NCI-H2107 (cell line): ENCODE results near the gene CDKL5.
"Not testable (repeated sequence)": the region's sequence is repeated elsewhere in the genome, so short reads cannot be mapped to it uniquely, and the experiment has no call there.

Experiments
- DNase-seq: peaks from one replicate; lab custom pipeline; 2025; lab: John Stamatoyannopoulos, UW

The CDKL5 gene

DNA sequence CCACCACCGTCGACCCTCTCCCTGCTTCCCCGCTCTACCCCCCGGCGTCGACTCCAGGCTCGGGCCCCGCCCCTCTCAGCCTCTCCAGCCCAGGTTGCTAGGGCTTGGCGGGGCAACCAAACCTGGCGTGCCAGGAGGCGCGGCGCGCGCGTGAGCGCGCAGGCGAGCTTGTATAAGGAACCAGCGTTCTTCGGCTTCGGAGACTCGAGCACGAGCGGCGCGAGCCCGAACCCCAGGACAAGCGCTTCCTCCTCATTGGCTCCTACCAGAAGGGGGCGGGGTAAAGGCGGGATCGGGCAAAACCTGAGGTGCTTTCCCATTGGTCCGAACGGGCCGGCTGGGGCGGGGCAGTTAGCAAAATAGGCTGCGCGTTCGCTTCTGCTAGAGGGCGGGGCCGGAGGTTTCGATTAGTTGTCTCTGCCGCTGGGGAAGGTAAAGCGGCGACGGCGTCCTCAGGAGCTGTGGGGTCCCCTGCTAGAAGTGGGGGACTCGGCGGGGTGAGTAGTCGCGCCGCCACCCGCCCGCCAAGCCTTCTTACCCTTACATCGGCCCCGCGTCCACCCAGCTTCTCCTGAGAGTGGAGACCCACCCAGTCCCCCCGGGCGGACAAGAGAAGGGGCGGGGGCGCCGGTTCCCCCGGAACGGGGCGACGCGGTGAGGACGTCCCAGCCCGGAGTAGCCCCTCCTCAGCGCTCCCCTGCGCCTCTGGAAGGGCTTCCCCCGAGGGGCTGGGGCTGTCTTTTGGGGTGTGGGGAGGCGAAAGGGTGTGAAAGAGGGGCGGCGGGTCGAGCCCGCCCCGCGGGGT lies at the start of gene CDKL5:
TSS of gene CDKL5 (plus strand) at position 410 of the 805 bp plus-strand sequence. CDS start 81,489 bp downstream, outside the sequence.
- peak; percentile 96 for DNase-seq

DNA sequence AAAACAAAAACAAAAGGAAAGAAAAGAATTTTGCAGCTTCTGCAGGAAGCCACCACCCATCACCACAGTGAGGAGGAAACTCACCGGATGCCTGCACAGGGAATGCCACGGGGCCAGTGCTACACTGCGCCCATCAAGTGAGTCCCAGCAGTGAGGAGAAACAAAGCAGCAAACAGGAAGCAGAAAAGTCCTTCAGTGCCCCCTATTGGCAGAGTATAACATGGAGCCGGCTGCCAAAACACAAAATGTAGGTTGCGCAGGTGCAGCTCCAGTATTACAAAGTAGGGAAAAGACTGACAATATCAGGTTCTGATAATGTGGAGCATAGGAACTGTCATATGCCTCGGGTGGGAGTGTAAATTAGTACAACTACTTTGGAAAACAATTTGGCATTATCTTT lies 47.6 kb upstream of the CDKL5 start:
- DNase-seq: peak; percentile 49

DNA sequence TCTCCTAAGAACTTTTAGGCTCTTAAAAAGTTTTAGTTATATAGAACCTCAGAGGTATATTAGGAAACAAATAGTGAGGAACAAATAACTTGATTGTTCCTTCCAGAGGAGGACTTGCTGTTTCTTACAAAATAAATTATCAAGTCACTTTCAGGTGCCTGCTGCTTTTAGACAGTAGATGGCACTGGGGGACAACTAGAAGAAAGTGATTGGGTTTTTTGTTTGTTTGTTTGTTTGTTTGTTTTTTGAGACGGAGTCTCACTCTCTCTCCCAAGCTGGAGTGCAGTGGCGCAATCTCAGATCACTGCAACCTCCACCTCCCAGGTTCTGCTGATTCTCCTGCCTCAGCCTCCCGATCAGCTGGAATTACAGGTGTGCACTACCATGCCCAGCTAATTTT lies 35.4 kb upstream of the CDKL5 start:
- DNase-seq: no peak

DNA sequence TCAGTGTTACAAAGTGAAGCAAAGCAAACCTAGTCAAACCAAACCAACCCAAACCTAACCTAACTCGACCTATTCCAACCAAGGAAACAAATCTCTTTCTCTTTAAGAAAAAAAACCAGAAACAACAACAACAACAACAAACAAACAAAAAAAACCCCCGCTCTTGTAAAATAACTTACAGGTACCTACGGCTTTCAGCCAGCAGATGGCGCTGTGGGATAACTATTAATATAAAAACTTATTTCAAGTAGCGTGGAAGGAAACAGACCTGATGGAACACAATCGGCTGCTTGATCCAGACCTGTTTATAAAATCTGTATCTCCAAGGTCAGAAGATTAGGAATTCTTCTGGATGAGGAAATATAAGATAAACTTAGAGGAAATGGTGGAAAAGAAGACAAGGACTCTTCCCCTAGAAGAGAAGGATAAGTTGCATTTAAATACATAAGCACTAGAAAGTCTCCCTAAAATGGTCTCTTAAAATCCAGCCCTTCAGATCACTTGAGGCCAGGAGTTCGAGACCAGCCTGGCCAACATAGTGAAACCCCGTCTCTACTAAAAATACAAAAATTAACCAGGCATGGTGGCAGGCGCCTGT lies 34.4 kb upstream of the CDKL5 start:
- peak; percentile 42 for DNase-seq

DNA sequence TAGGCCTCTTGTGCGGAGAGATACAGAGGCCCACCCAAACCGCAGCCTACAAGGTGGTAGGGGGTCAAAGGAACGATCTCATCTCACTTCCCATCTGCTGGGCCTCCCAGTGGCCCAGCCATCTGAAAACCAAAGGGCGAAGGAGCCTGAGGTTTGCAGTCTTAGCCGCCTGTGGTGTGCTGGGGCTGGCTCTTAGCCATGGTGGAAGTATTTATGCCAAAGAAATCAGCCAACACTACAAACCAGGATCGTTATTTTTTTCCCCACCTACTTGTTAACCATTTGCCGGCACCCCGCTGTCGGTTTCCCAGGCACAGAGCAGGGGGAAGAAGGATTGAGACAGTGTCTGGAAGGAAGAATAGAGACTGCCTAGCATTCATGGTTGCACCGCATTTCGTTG lies 30.9 kb upstream of the CDKL5 start:
- DNase-seq: no peak

DNA sequence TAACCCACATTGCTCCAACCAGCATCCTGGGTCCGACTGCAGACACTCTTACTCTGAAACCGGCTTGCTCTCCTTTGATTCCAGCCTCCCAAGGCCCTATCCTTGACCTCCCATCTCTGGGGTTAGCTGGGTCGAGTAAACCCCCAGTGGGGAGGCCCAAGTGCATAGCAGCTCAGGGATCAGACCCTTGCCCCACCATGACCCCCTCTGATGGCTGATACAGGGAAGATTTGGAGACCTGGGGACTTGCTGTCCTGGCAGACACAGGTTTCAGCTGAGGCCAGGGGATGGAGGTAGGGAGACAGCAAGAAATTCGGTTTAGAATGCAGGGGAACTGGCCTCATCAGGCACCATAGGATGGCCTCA lies 23.6 kb upstream of the CDKL5 start:
- no peak for DNase-seq

DNA sequence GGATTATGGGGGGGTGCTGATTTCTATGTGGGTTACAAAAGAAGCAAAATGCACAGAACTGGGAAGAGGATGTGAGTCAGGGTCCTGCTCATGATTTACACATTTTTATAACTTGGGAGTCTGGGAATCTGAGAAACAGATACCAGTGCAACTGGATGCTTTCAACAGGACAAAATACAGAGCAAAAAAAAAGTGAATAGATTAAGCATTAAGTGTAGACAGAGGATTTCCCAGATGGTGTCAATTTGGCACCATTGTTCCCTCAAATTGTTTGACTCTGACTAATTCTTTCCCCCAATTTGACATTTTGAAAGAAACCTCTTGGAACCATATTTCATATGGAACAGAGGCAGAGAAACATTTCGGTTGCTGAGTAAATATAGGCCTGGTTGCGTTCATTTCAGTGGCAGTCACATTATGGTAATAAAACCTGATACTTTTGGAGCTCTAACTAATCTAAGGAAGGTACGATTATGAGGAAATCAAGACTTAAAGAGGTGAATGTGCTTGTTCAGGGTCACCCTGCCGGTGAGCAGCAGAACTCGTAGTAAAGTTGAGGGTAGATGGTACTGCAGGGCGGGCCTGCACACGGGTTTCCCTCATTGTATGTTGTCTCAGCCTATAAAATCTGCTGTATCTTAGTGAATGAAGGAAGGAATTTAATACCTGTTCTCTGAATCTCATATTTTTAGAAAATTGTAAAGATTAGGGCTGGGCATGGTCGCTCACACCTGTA lies 18.7 kb upstream of the CDKL5 start:
- DNase-seq: no peak

DNA sequence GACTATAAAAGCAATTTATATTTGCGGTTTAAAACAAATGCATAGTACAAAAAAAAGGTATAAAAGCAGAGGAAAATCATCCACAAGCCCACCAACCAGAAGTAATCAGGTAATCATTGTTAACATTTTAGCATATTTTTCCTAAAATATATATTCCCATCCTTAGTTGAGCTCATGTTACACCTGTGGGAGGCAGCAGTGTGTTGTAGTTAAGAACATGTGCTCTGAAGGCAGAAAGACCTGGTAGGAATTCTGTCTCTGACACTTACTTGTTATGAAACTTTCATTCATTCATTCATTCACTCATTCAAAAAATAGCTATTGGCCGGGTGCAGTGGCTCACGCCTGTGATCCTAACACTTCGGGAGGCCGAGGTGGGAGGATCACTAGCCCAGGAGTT lies 15.4 kb upstream of the CDKL5 start:
- no peak for DNase-seq

DNA sequence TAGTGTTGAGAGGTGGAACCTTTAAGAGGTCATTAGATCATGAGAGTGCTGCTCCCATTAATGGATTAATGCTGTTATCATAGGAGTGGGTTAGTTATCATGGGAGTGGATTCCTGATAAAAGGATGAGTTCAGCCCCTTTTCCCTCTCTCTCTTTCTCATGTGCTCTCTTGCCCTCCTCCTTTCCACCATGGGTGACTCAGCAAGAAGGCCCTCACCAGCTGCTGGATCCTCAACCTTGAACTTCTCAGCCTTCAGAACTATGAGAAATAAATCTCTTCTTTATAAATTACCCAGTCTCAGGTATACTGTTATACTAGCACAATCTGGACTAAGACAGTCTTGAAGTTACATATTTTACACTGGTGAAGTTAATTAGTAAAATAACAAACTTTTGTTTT lies 10.0 kb upstream of the CDKL5 start:
- DNase-seq: no peak

DNA sequence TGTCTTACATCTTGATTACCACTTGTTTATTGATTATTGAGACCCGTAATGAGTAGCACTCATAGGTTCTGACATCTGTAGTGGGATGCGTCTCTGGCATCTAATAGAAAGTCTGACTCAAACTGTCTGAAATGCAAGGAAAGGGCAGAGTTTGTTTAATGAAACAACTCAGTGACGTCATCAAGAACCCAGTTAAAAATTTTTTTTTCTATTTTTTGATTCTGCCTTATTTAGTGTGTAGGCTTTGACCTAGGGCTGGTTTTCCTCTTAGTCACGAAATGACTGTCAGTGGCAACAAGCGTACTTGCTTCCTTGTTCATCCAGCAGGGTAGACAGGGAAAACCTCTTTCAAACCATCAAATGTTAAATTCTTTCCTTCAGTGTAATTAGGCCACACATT lies 3.1 kb upstream of the CDKL5 start:
- no peak for DNase-seq

DNA sequence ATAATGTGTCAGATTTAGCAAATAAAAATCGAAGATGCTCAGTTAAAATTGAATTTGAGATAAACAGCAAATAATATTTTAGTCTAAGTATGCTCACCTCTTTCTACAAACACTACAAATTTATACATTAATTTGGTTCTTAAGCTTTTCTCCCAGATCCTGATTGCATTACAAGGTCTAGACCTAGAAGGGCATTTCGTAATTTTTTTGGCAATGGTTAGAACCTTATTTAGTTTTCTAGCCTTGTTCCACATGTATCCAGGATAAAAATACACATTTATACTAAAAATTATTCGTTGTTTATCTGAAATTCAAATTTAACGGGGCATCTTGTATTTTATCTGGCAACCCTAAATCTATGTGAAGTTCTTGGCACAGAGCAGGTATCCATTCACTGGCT lies 2.5 kb upstream of the CDKL5 start:
- no peak for DNase-seq

DNA sequence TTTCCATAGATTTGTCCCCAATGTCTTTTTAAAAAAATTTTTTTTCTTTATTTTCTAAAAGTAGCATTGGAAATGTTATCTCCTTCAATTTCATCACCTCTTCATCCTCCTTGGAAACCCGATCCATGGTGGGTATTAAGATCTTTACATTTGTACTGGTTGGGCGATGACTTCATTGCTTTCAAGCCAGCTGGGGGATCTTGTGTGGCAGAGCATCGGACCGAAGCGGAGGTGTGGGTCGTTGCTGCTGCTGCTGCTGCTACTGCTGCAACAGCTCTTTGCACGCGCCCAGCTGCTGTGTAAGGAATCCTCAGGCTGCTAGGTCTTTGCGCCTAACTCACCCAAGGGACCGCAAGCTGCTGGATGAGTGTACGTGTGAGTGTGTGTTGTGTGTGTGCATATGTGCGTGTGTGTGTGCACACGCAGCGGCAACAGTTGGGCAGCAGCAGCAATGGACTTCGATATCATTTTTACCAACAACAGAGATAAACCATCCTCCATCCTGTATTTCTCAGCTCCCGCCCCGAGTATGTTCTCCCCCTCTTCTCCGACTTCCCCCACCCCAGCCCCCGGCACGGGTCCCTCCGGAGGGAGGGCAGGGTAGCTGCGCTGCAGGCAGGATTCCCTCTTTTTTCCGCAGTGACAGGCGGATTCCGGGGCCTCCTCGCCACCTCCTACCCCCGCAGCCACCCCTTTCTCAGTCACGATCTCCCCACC lies 768 bp upstream of the CDKL5 start:
- DNase-seq: peak; percentile 5

DNA sequence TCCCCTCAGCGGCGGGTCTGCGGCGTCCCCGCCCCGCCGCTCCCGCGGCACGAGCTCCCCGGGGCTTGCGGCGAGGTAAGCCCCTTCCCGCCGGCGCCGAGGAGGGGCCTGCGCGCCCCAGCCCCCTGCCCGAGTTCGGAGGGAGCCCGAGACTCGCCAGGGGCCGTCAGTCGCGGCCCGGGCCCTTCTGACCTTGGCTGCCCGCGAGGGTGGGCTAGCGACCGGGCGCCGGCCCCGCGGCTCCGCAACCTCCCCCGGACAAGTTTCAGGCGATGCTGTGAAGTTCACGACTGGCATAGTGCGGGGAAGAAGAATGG lies 554 bp downstream of the CDKL5 start:
- DNase-seq: no peak

DNA sequence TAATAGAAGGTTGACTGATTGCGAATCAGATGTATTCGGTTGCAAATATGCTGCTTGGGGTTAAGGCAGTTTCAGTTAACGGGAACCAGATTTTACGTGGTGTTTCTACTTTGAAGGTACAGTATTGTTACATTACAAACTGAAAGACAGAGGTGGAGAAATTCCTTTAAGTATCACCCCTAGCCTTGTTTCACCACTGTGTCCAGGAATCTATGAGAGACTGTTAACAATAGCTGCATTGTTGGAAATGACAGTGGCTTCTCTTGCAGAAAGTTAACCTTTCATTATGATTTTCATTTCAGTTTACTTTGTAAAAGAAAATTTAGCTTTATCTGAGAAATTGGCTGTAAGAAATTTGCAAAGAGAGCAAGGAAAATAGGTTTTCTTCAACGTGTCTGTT lies 2.6 kb downstream of the CDKL5 start:
- DNase-seq: no peak

DNA sequence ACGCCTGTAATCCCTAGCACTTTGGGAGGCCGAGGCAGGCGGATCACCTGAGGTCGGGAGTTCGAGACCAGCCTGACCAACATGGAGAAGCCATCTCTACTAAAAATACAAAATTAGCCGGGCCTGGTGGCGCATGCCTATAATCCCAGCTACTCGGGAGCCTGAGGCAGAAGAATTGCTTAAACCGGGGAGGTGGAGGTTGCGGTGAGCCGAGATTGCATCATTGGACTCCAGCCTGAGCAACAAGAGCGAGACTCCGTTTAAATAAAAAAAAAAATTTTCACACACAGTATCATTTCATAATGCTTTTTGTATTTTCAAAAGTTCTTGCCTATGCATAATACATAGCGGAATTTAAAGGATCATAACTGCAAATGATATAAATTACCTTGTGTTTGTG lies 7.9 kb downstream of the CDKL5 start:
- DNase-seq: not testable (repeated sequence)

DNA sequence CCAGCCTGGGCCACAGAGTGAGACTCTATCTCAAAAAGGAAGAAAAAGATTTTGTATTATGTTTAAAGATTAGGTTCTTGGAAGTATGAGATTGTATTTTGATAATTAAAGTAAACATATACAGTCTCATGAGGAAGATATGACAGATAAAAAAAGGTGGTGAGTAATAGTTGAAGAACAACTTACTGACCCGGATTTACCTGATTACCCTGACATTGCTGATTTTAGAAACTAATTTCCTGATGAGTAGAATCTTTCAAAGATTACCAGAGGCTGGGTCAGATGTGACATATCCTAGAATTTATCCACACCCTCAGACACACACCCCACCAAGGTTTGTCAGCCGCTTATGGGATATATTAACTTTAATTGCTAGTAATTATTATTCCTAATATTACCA lies 9.5 kb downstream of the CDKL5 start:
- no peak for DNase-seq

DNA sequence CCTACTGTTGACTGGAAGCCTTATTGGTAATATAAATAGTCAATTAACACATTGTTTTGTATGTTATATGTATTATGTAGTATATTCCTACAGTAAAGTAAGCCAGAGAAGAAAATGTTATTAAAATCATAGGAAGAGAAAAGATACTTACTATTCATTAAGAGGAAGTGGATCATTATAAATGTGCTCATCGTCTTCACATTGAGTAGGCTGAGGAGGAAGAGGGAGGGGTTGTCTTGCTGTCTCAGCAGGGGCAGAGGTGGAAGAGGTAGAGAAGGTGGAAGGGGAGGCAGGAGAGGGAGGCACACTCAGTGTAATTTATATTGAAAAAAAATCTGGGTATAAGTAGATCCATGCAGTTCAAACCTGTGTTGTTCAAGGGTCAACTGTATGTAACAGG lies 10.6 kb downstream of the CDKL5 start:
- DNase-seq: no peak

DNA sequence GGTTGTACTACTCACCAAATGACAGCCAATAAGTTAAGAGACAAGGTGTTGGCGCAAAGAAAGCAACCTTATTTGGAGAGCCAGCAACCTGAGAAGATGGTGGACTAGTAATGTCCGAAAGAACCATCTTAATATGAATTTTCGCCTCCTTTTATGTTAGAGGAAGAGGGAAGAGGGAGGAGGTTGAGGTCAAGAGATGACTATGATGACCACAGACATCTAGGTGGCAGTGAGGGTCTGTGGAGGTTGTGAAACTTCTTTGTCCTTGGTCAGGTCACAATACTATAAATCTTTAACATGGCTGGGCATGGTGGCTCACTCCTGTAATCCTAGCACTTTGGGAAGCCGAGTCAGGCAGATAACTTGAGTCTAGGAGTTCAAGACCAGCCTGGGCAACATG lies 15.4 kb downstream of the CDKL5 start:
- DNase-seq: no peak

DNA sequence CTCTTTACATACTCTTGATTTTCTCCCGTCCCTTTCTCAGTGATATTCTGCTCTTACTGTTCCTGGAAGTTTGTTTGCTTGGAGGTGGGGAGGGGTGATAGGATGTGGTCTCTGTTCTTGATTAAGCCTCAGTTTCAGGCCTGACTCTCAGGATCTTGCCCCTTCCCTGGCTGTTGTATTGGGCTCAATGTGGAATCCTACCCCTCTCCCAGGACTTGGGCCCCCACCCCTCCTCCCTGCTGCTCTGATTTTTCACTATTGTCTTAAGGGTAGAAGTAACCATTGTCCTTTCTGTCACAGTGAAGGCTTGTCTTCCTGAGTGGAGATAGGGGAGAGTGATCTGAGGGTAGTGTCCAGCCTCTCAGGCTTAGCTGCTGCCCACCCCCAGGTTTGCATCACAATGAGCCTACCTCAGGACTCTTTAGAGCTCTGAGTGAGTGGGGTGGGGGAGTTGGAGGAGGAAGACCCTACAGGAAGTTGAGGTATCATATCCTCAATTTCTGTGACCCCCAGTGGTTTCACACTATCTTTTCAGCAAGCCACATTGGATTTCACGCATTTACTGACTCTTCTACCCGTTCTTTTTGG lies 16.5 kb downstream of the CDKL5 start:
- no peak for DNase-seq

DNA sequence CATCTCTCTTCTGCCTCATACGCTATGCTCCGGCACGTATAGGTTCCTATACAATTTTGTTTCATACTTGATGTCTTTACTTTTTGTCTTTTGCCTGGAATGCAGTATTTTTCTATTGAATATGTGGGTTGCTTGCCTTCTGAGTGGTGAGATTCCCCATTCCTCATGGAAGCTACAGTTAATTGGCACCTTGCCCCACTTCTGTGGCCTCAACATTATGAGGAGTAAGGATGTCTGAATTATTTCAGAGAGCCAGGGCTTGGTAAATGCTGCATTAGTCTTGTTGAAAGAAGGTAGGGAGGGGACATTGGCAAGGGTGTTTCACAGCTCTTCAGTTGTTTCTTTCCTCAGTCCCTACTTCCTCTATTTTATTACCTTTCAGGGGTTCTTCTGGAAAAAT lies 23.0 kb downstream of the CDKL5 start:
- no peak for DNase-seq

DNA sequence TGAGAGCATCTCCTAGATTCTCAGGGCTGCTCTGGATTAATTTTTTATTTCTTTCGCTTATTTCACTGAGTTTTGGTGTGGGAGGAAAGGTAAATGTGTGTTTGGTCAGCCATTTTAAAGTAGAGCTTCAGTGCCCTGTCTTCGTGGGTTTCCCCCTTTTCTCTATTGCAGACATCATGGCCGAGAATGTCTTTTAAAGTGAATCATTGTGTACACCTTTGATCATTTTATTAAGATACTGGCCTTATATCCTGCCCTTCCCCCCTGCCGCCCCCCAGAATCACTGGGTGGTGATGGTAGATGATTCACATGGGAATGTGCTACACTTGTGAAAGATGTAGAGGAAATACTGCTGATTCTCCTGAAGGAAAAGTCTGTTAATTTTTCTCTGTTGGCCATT lies 23.8 kb downstream of the CDKL5 start:
- DNase-seq: no peak

DNA sequence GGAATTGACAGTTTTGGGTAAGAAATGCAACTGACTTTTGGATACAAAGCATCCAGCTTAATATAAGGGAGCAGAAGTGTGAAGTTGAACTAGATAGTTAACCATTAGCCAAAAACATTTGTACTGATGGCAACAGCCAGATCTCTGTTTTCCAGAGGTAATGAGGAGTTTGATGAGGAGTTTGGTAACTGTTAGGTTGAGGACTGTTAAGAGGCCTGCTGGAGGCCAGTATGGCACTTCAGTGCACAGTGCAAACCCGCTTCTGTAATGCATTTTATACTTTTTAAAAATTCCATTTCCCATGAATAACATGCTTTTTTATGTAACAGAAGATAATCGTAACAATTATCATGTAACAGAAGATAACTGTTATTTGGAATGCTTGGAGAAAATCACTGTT lies 30.0 kb downstream of the CDKL5 start:
- no peak for DNase-seq
